Skeletal muscle satellite cell (primary cell): Measurements from ENCODE around the gene STEAP3.

Source experiments
- H3K27me3 ChIP-seq: 2 replicates; pipeline ENCODE4 v1.7.0; 2013; ENCODE audit warnings: low read length; ENCODE audit not compliant: control insufficient read depth, insufficient read depth
- H3K36me3 ChIP-seq: 2 replicates; pipeline ENCODE4 v1.7.0; 2013; ENCODE audit warnings: mild to moderate bottlenecking, control low read depth, low read length; ENCODE audit not compliant: insufficient read depth
- H3K4me1 ChIP-seq: 2 replicates; pipeline ENCODE4 v1.7.0; 2013; ENCODE audit warnings: low read length; ENCODE audit not compliant: control insufficient read depth, insufficient read depth
- H3K4me2 ChIP-seq: 2 replicates; pipeline ENCODE4 v1.7.0; 2013; ENCODE audit warnings: mild to moderate bottlenecking, low read length
- H3K4me3 ChIP-seq: 2 replicates; pipeline ENCODE4 v1.7.0; 2013; ENCODE audit warnings: low read length
- H3K9ac ChIP-seq: 2 replicates; pipeline ENCODE4 v1.7.0; 2013; ENCODE audit warnings: mild to moderate bottlenecking, low read depth, low read length, moderate library complexity
- H3K9me3 ChIP-seq: replicated peaks from 2 replicates; pipeline ENCODE4 v1.7.0; 2013; ENCODE audit warnings: mild to moderate bottlenecking, control low read depth, low read length

Gene STEAP3

DNA sequence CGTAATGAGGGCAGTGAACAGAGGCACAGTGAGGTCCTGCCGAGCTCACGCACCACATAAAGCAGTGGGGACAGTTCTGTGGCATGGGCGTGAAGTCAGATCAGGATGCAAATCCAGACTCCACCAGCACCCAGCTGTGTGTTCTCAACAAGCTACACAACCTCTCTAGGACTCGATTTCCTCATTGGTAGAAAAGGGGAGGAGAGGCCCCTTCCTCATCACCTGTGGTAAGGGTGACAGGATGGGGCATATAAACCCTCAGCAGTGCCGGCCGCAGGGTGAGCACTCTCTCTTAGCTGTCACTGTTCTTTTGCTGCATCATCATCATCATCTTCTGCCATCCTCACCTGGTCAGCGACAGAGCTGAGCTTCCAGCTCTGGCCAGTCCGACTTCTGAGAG lies 88.2 kb downstream of the STEAP3 start:
- H3K9ac ChIP-seq, result no peak overlapping the region
- H3K9me3 ChIP-seq, result no peaks in the 10 kb centered on the region
- no peak overlapping the region for H3K4me3 ChIP-seq
- H3K4me1 ChIP-seq, result no peaks in the 10 kb centered on the region
- H3K4me2 ChIP-seq, result no peak overlapping the region
- H3K27me3 ChIP-seq, result no peaks in the 10 kb centered on the region
- no peaks in the 10 kb centered on the region for H3K36me3 ChIP-seq
